HG02938 (cell line): Measurements from ENCODE around the gene ZNRD2.
A peak's percentile ranks its signal among the peaks of the same experiment; 100 is the strongest.

Experiments
- ATAC-seq: cut with Tn5 transposase; IDR thresholded peaks from one replicate; pipeline ENCODE4 v1.9.1; 2021; ENCODE audit warnings: mild to moderate bottlenecking, moderate library complexity; ENCODE audit not compliant: unreplicated experiment

The ZNRD2 gene

GRCh38 chr11:65572356-65573051 is 2.2 kb downstream of the ZNRD2 start, which contains the start of gene FAM89B:
Gene FAM89B, plus strand, starts transcription at chr11:65572538. Its CDS starts 132 bp downstream, at chr11:65572670.
- no peak for ATAC-seq

GRCh38 chr11:65573391-65574079 is 3.3 kb downstream of the ZNRD2 start:
- no peak for ATAC-seq

GRCh38 chr11:65574109-65574810 is 4.0 kb downstream of the ZNRD2 start:
- ATAC-seq, result peak; percentile 27

DNA sequence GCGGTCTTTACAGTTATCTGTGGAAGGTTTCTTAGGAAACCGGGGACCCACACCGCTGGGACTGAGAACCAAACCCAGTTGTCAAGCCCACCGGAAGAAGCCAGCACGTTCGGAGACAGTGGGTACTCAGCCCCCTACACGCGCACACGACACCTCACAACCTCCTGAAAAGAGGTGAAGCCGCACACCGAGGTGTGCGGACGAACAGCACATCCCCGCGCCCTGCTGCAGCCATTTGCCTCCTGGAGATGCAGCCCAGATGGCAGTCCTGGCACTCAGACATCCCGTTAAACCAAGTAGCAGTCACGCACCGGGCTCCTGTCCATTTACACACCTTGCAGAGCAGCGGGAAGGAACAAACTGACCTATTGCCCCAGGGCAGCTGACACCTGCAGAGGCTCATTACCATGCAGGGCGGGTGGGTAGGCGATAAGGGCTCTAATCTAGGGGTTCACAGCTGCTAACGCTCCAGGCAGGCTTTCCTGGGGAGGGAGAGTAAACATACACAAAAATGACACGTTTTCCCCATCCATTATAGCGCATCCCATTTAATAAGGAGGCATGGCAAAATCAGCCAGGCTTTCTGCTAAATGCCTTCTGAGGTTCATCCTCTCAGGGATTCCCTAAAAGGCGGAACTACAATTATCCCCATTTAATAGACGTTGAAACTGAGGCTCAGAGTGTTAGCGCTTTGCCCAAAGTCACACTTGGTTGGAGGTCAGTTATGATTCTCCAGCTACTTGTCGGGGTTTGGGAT is 4.7 kb downstream of the ZNRD2 start:
- ATAC-seq, result peak; percentile 0

DNA sequence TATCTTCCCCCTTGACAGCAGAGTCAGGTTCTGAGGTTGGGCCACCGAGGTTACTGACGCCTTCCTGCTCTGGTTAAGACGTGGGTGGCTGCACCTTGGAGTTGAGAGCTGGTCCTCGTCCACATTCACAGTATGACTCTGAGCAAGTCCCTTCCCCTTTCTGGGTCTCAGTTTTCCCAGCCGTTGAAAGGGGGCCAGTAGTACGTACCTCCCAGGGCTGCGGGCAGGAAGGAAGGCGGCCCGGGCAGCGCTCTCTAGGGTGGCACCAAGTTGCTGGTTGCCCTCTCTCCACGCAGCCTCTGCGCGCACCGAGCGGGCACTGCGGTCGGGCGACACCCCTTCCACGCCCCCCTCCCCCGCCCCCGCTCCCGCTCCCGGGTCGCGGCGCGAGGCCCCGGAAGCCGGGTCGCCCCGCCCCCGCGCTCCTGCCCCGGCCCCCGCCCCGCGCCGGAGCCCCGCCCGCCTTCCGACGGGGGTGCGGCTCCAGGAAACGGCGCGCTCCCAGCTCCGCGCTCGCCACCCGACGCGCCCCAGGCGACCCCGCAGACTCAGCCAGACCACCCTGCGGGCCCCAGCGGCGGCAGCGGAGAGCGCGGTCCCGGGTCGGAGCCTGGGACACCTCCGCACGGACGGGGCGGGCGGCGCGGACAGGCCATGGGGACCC is 5.4 kb downstream of the ZNRD2 start, which contains the start of gene EHBP1L1:
Gene EHBP1L1, plus strand, starts transcription at position 486 of the 664 bp plus-strand sequence. CDS start 250 bp downstream, outside the sequence.
- ATAC-seq, result no peak

GRCh38 chr11:65576232-65576866 is 6.1 kb downstream of the ZNRD2 start:
- ATAC-seq, result no peak

DNA sequence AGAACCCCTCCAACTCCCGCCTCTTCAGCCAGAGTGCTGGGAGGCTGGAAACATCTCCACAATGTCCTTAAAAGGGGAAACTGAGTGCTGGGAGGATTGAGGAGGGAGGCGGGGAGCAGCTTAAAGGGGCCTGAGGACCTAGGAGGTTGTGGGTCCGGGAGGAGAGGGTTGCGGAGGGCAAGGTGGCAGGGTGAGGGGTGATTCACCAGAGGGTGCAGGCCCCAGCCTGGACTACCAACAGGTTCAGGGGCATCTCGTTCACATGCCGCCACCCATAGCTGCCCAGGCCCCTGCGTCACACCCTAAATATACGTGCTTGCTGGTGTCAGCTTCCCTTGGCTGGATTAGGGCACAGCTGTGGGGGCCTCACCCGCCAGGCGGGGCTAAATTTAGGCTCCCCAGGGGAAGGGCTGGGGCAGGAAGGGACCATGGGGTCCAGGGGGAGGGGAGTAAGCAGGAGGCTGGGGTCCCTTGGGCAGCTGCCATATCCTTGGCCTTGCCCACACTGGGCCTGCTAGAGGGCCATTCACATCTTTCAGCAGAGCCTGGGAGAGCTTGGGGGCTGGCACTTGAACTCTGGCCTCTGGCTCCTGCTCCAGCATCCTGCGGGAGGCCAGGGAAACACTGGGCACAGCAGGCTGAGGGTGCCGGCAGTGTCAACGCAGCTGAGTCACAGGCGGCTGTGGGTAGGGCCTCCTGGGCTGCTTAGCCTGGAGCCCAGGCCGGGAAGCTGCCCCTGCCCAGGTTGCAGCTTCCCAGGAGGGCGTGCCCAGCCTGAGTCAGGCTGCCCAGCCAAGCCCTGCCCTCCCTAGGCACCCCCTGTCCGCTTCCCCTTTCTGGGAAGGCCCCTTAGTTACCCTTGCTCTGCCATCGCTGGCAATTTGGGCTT is 6.8 kb downstream of the ZNRD2 start:
- ATAC-seq, result no peak

DNA sequence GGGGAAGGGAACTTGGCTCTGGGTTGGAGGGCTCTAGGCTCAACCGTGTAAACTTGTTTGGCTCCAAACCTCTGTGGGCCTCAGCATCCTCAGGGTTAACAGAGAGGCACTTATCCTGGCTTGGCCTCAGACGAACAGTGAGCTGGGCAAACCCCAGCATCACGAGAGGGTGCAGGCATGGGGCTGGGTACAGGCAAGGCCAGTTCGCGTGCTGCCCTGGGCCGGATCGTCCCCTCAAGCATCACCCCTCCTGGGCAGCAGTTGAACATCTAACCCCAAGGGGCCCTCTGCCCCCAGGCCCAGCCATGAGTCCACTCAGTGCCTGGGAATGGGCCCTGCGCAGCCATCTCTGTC is 7.5 kb downstream of the ZNRD2 start:
- ATAC-seq, result no peak

DNA sequence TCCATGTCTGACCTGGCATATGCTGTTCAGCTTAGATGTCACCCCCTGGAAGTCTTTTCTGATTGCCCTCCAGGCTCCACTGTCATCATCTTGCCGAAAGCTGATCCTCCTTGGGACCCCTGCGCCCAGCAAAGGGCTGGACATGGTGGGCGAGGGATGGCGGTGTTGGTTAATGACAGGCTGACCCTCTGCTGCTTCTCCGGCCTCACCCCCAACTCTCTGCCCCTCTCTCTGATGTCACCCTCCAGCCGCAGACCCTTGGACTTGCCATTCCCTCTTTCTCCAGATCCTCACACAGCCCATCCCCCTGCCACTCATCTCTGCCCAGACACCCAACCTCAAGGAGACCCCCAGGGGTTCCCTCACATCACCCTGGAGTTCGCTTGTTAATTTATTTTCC is 7.9 kb downstream of the ZNRD2 start:
- ATAC-seq, result no peak

DNA sequence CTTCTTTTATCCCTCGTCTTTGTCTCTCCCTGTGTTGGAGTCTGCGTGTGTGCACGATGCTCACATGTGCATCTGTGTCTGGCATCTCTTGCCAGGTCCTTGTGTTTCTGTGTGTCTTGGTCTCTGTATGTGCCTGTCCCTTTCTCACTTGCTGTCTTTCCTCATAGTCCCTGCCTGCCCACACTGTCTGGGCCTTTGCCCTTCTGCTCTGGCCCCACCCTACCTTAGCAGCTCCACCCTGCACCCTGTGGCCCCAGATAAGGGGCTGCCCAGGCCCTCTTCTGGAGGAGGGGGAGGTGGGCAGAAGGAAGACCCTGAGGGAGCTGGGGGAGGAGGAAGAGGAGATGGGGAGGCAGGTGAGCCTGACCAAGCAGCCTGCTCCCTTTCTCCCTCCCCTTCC is 8.4 kb downstream of the ZNRD2 start:
- no peak for ATAC-seq

DNA sequence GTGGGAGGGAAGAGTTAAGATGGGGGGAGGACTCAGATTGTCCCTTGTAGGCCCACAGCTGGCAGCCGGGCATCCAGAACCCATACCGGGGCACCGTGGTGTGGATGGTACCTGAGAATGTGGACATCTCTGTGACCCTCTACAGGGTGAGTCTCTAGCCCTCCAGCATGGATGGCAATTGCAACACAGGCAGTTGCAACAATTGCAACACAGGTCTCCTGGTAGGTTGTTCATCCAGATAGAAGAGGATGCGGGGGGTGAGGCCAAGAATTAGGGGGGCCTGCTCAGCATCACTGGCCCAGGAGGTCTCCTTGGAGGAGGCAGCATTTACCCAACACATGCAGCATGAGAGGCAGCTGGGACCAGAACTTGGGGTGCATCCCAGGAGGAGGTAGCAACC is 9.0 kb downstream of the ZNRD2 start:
- ATAC-seq, result no peak

DNA sequence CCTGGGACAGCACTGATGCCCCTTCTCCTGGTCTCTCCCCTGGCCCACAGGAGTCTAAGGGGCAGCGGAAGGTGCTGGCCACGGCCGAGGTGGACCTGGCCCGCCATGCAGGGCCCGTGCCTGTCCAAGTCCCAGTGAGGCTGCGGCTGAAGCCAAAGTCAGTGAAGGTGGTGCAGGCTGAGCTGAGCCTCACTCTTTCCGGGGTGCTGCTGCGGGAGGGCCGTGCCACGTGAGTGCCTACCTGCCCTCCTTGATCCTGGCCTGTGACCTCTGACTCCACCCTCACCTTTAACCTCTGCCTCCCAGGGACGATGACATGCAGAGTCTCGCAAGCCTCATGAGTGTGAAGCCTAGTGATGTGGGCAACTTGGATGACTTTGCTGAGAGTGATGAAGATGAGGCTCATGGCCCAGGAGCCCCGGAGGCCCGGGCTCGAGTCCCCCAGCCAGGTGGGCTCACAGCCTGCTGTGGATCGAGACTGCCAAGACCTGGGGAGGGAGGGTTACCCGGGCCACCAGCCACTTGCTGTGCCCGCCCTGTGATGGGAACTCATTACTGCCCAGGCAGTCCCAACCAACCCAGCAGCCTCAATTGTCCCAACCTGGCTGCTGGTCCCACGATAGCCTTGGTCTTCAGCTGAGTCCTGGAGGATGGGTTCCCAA is 9.9 kb downstream of the ZNRD2 start:
- no peak for ATAC-seq

- no peak for ATAC-seq
Observed at GRCh38 chr11:65580756-65581155, 10.5 kb downstream of the ZNRD2 start.

DNA sequence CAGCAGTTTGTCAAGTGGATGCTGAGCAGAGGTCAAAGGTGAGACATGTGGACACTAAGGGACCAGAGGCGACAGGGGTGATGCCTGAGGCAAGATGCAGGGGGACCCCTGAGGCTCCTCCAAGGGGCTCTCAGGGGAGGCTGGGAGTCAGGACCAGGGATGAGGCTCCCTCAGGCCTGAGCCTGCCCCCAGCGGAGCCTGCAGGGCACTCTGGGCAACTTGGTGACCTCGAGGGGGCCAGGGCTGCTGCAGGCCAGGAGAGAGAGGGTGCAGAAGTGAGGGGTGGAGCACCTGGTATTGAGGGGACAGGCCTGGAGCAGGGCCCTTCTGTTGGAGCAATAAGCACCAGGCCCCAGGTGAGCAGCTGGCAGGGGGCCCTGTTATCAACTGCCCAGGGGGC is 11.7 kb downstream of the ZNRD2 start:
- ATAC-seq, result no peak

- ATAC-seq, result no peak
Observed at GRCh38 chr11:65583589-65583988, 13.3 kb downstream of the ZNRD2 start.

- ATAC-seq, result no peak
Observed at GRCh38 chr11:65584106-65584505, 13.8 kb downstream of the ZNRD2 start.

DNA sequence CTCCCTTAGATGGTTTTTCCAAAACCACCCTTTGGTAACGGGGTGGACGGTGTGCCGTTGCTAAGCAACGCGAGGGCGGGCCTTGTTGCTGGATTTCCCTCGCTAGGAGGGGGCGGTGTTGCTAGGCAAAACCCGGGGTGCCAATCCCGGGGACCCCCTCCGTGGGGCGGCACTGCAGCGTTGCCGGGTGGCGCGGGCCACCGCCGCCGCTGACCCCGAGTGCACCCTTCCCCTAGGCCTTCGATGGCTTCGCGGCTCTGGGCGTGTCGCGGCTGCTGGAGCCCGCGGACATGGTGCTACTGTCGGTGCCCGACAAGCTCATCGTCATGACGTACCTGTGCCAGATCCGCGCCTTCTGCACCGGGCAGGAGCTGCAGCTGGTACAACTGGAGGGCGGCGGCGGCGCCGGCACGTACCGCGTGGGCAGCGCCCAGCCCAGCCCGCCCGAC is 14.5 kb downstream of the ZNRD2 start:
- ATAC-seq, result no peak

DNA sequence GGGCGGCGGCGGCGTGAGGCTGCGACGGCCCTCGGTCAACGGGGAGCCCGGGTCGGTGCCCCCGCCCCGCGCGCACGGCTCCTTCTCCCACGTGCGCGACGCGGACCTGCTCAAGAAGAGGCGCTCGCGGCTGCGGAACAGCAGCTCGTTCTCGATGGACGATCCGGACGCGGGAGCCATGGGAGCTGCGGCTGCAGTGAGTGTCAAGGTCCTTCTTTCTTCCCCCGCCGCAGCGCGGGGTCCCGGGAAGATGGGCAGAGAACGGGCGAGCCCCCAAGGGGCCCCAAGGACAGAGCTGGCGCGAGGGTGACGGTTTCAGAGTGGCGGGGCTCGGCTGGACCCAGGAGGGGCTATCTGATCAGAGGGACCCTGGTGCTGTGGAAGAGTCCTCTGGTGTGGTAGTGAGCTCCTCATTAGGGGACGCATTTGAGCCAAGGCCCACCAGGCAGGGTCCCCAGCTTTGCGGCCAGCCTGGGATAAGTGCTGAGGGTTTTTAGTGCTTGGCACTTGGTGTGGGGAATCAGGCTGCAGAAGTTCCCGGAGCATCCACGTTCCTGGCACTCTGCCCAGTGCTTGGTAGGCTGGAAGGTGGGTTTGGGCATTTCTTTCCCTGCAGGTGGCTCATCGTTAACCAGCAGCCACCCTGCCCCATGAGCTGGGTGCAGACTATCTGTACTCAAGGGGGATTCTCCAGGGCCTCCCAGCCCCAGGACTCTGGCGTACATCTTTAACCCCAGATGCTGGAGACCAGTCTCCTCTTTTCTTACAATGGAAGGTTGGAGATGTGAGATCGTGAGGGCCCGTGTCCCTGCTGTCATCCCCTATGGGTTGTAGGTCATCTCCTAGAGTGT is 15.3 kb downstream of the ZNRD2 start:
- ATAC-seq, result no peak
